GM19035 (cell line): ENCODE data around the gene MED31.
"Not testable (repeated sequence)": the region's sequence is repeated elsewhere in the genome, so short reads cannot be mapped to it uniquely, and the experiment has no call there.

ENCODE experiments used
- ATAC-seq: cut with Tn5 transposase; IDR thresholded peaks from one replicate; pipeline ENCODE4 v1.9.1; 2021; ENCODE audit not compliant: unreplicated experiment

Gene MED31

GRCh38 chr17:6655732-6656361 lies 4.4 kb upstream of the MED31 start:
- ATAC-seq = not testable (repeated sequence)

- no peak for ATAC-seq
These were observed 3.7 kb upstream of the MED31 start for GRCh38 chr17:6654841-6655731.

DNA sequence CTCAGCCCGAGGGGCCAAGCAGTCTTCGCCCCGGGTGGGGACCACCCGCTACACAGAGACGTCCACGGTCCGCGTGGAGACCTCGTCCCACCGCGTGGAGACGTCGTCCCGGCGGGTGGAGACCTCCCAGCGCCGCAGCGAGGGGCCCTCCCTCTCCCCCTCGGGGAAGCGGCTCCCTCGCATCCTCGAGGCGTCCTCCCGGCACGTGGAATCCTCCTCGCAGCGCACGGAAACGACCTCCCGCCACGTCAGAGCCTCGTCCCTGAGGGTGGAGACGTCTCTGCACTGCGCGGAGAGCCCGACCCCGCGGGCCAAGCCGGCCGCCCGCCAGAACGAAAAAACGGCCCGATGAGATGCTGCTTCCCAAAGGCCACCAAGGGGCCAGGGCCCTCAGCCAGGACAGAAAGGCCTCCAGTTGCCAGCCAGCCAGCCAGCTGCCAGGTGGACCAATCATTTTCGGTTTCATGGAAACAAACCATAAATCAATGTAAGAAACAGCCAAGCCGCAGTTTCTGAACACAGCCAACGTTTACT lies 581 bp upstream of the MED31 start:
- ATAC-seq = peak; percentile 13

GRCh38 chr17:6648181-6648580 lies 3.2 kb downstream of the MED31 start:
- no peak for ATAC-seq

- no peak for ATAC-seq
These were observed 7.8 kb downstream of the MED31 start for GRCh38 chr17:6643451-6644125.

DNA sequence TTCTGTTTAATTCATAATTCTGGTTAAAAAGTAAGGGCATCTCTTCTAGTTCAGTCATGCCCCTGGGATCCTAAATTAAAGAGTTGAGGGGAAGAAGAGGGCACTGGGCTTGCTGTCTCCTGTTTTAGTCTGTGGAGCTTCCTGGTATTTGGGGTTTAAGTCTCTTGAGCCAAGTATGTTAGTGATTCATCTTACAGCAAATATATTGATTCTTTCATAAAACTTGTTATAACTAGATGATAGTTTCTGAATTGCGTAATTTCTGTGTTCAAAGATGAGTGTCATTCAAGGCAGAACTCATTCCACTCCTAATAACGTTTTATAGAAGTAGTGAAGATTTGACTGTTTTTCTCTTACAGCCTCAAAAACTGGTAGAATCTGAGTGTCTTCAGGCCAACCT lies 8.8 kb downstream of the MED31 start:
- ATAC-seq = no peak

- ATAC-seq = no peak
These were observed 10.1 kb downstream of the MED31 start for GRCh38 chr17:6641247-6641863.

DNA sequence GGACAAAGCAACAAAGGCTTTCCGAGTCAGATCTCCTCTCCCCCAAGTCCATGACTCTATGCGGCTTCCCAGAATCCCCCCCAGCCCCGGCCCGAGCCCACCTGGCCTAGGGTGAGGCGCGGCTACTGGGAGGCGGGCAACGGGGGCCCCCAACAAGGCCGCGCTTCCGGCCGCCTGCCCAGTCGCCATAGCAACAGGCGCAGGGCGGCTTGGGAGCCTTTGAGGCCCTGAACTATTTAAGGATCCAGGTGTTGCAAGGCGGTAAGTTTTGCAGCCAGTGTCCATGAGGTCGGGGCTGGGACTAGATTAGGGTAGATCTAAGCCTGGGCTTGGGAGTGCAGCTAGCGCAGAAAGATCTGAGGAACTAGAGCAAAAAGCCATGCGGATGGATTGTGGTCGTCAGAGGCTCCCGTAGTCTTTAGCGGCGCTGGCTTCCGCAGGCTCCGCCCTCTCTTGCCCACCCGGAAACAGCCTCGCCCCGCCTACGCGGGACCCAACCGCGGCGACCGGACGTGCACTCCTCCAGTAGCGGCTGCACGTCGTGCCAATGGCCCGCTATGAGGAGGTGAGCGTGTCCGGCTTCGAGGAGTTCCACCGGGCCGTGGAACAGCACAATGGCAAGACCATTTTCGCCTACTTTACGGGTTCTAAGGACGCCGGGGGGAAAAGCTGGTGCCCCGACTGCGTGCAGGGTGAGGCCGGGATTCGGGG lies 10.7 kb downstream of the MED31 start, which contains the start of the genes KIAA0753 and TXNDC17:
KIAA0753 (minus strand) TSS at position 176 of the 711 bp plus-strand sequence. CDS start 5,608 bp downstream, outside the sequence.
TXNDC17 (plus strand) TSS at position 525 of the 711 bp plus-strand sequence; CDS start at position 548, 23 bp downstream.
- peak; percentile 84 for ATAC-seq

DNA sequence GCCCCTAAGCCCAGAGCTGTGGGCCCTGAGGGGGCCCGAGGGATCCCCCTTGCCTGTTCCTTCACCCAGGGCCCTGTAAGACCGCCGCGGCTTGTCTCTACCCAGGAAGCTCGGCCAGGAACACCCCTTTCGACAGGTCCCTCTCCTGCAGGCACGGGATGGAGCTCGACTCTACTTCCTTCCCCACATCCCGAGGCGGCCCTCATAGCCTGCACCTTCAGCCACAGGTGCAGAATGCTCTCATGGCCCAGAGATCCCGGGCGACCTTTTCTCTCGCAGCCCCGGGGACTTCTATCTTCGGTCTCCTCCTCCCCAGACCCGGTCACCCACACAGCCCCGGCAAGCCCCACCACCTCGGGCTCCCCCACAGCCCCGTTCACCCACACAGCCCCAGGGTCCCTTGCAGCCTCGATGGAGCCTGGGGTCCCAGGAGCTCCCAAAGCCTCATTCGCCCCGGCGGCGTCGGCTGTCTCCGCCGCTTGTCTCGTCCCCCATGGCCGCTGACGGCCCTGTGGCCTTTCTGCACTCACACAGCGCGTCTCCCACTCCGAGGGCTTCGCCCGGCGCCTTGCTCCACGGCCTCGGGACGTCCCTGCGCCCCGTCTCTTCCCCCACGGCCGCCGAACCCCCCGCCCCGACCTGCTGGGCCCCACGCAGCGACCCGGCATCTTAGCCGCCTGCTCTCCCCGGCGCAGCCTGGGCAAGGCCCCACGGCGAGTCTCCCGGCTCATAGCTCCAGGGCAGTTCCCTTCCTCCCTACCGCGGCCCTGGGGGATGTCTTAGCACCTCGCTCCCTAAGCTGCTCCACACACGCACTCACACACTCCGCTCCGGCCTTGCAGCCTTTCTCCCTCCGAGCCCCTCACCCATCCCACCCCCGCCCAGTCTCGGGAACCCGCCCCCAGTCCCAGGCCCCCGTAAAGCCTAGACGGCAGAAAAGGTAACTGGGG lies 11.5 kb downstream of the MED31 start:
- ATAC-seq = peak; percentile 15

GRCh38 chr17:6639014-6639585 lies 12.3 kb downstream of the MED31 start:
- no peak for ATAC-seq

- no peak for ATAC-seq
These were observed 13.1 kb downstream of the MED31 start for GRCh38 chr17:6638046-6638908.

GRCh38 chr17:6637458-6637840 lies 14.0 kb downstream of the MED31 start:
- ATAC-seq = no peak

GRCh38 chr17:6636616-6637457 lies 14.6 kb downstream of the MED31 start:
- no peak for ATAC-seq

DNA sequence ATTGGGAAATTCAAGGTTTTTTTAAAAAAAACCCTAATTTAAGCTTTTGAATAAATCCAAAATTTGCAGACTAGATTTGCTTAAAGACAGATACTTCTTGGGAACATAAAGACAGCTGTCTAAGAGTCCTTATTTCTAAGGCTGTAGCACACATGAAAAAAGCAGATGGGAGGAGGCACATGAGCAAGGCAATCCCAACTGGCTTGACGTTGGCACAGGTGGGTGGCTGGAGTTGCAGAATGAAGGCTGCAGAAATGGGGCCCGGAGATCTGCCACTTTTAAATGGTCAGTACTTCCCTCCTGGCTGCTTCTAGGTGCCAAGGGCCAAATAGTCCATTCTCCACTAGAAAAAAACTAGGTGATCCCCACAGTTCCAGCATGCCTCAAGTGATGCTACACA lies 15.3 kb downstream of the MED31 start:
- no peak for ATAC-seq

- no peak for ATAC-seq
These were observed 18.1 kb downstream of the MED31 start for GRCh38 chr17:6633263-6633662.

- ATAC-seq = no peak
These were observed 18.9 kb downstream of the MED31 start for GRCh38 chr17:6632530-6632929.

GRCh38 chr17:6630390-6630789 lies 21.0 kb downstream of the MED31 start:
- ATAC-seq = no peak
